Measurements from ENCODE around the gene STAG1.

STAG1 gene

GRCh38 chr3:136512381-136512780 lies 239.8 kb downstream of the STAG1 start:
- Histone ChIP-seq H3K27me3 (ENCODE audit: insufficient read depth, poor library complexity, severe bottlenecking) (no peaks in the 10 kb centered on the region), H3K4me3 (replicated peaks; ENCODE audit: insufficient read depth, low read length) (no peak overlapping the region), H3K27ac (replicated peaks) (no peak overlapping the region)
- DNase-seq (ENCODE audit: low read depth in 1 of 2, low spot score in 1 of 2), result no peak
- no peak for TF ChIP-seq POLR2AphosphoS5 (IDR thresholded peaks at IDR 0.05; ENCODE audit: low read depth)
- TF ChIP-seq GABPA (IDR thresholded peaks at IDR 0.05; ENCODE audit: low read depth), result no peak
- TF ChIP-seq CTCF (IDR thresholded peaks at IDR 0.05; ENCODE audit: insufficient read depth, low read length), result no peak
- TF ChIP-seq SPI1 (IDR thresholded peaks at IDR 0.05; ENCODE audit: borderline replicate concordance, low read depth), result no peak
- TF ChIP-seq REST (IDR thresholded peaks at IDR 0.05; ENCODE audit: insufficient replicate concordance, low read depth), result no peak

- H3K27ac ChIP-seq (replicated peaks), result no peak overlapping the region
- DNase-seq (ENCODE audit: low read depth in 1 of 2, low spot score in 1 of 2), result no peak
- H3K27me3 ChIP-seq (ENCODE audit: insufficient read depth, poor library complexity, severe bottlenecking), result no peaks in the 10 kb centered on the region
- no peak for TF ChIP-seq SPI1 (IDR thresholded peaks at IDR 0.05; ENCODE audit: borderline replicate concordance, low read depth)
- no peak overlapping the region for H3K4me3 ChIP-seq (replicated peaks; ENCODE audit: insufficient read depth, low read length)
These were observed 246.5 kb downstream of the STAG1 start for GRCh38 chr3:136505676-136506075.

- H3K27me3 ChIP-seq (ENCODE audit: insufficient read depth, poor library complexity, severe bottlenecking), result no peaks in the 10 kb centered on the region
- DNase-seq (ENCODE audit: low read depth in 1 of 2, low spot score in 1 of 2), result no peak
- no peak overlapping the region for H3K4me3 ChIP-seq (replicated peaks; ENCODE audit: insufficient read depth, low read length)
- no peak overlapping the region for H3K27ac ChIP-seq (replicated peaks)
- no peak for TF ChIP-seq SPI1 (IDR thresholded peaks at IDR 0.05; ENCODE audit: borderline replicate concordance, low read depth)
- TF ChIP-seq GABPA (IDR thresholded peaks at IDR 0.05; ENCODE audit: low read depth), result no peak
- TF ChIP-seq CTCF (IDR thresholded peaks at IDR 0.05; ENCODE audit: insufficient read depth, low read length), result no peak
These were observed 249.1 kb downstream of the STAG1 start for GRCh38 chr3:136503056-136503455.

GRCh38 chr3:136498919-136499447 lies 253.2 kb downstream of the STAG1 start:
- no peaks in the 10 kb centered on the region for H3K27me3 ChIP-seq (ENCODE audit: insufficient read depth, poor library complexity, severe bottlenecking)
- TF ChIP-seq SPI1 (IDR thresholded peaks at IDR 0.05; ENCODE audit: borderline replicate concordance, low read depth) (no peak), GABPA (IDR thresholded peaks at IDR 0.05; ENCODE audit: low read depth) (no peak), POLR2AphosphoS5 (IDR thresholded peaks at IDR 0.05; ENCODE audit: low read depth) (no peak), REST (IDR thresholded peaks at IDR 0.05; ENCODE audit: insufficient replicate concordance, low read depth) (no peak), CTCF (IDR thresholded peaks at IDR 0.05; ENCODE audit: insufficient read depth, low read length) (no peak)
- DNase-seq (ENCODE audit: low read depth in 1 of 2, low spot score in 1 of 2), result no peak
- H3K27ac ChIP-seq (replicated peaks), result no peak overlapping the region
- no peak overlapping the region for H3K4me3 ChIP-seq (replicated peaks; ENCODE audit: insufficient read depth, low read length)
